ENCODE measurements around the gene GALNT4. TPM values are rescaled to one million over a fixed set of nuclear protein-coding genes. Genes with fewer than 3 reads are reported as not detected.

GALNT4 gene
- total RNA-seq, 1 experiment from 2014 or later = 3.7 TPM

DNA sequence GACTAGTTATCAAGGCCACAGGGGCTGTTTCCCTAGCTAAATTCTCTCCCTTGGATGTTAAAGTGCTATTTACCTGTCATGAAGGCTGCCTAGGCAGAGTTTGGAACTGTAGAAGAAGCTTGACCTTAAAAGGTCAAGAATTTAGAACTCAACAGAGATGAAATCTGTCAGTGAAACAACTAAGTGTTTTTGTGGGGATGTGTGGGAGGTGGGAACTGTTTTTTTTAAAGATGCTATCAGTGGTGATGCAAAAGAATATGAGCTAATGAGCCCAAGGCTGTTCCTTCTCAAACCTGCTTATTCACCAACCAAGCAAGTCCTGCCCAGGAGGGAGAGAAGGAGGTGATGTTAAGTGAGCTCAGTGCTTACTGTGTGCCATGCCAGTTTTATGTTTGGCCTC lies 42.0 kb upstream of the GALNT4 start:
- POLR2A ChIA-PET (ENCODE audit: unreplicated experiment) = interaction anchor here (0.6 to 0.7 kb wide), 2 partner anchors 132 to 141 kb away, joined by 5 read pairs; no protein-coding TSS in a partner anchor
- no peak for DNase-seq
- H3F3A ChIP-seq (ENCODE audit: insufficient read depth, low read depth) = no peaks in the 10 kb centered on the region

DNA sequence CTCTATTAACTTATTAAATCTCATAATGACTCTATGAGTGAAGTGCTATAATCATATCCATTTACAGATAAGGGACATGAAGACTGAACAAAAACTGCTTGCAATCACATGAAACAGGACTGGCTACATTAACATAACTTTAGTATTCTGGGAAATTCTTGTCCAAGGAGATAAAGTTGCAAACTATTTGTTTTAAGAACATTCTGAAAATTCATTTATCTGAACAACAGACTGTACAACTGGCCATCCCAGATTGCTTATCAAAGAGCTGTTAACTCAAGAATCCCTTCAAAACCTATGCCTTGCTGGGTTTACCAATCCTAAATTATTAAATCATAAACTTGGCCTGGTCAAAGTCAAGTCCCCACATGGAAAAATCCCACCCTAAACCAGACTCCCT lies 40.4 kb upstream of the GALNT4 start:
- no peaks in the 10 kb centered on the region for H3F3A ChIP-seq (ENCODE audit: insufficient read depth, low read depth)
- H3K9me3 ChIP-seq (ENCODE audit: insufficient read depth, low read depth) = 0 out of 2 replicates have a peak, but pooled peaks cover 4% of the 10 kb centered on the region
- no peaks in the 10 kb centered on the region for H3K79me2 ChIP-seq (ENCODE audit: low read depth)
- TF ChIP-seq EZH2 (IDR thresholded peaks at IDR 0.05; ENCODE audit: low read depth) = no peak
- TF ChIP-seq, protein P1, sequence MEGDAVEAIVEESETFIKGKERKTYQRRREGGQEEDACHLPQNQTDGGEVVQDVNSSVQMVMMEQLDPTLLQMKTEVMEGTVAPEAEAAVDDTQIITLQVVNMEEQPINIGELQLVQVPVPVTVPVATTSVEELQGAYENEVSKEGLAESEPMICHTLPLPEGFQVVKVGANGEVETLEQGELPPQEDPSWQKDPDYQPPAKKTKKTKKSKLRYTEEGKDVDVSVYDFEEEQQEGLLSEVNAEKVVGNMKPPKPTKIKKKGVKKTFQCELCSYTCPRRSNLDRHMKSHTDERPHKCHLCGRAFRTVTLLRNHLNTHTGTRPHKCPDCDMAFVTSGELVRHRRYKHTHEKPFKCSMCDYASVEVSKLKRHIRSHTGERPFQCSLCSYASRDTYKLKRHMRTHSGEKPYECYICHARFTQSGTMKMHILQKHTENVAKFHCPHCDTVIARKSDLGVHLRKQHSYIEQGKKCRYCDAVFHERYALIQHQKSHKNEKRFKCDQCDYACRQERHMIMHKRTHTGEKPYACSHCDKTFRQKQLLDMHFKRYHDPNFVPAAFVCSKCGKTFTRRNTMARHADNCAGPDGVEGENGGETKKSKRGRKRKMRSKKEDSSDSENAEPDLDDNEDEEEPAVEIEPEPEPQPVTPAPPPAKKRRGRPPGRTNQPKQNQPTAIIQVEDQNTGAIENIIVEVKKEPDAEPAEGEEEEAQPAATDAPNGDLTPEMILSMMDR (conservative IDR thresholded peaks at IDR 0.05) = no peak
- POLR2A ChIA-PET (ENCODE audit: unreplicated experiment) = no interaction called here
- no peak overlapping the region for H3K27ac ChIP-seq
- H3K4me2 ChIP-seq = no peak overlapping the region
- H3K4me1 ChIP-seq (replicated peaks; ENCODE audit: insufficient read depth) = no peaks in the 10 kb centered on the region
- no peaks in the 10 kb centered on the region for H3K27me3 ChIP-seq (ENCODE audit: insufficient read depth, low read depth)
- no peaks in the 10 kb centered on the region for H3K9me2 ChIP-seq (ENCODE audit: insufficient read depth)
- H3K4me3 ChIP-seq = no peak overlapping the region
- BruUV-seq (replicated peaks) = no TSS peak
- no peak overlapping the region for H2AFZ ChIP-seq
- H4K20me1 ChIP-seq (ENCODE audit: insufficient read depth) = no peaks in the 10 kb centered on the region
- DNase-seq = no peak
- CTCF ChIA-PET = no interaction called here
- H3K36me3 ChIP-seq (ENCODE audit: low read depth) = no peaks in the 10 kb centered on the region
- intact Hi-C loops (cut with micrococcal nuclease; ENCODE audit: unreplicated experiment) = no loop called here

More for the DNA sequence above, 42.0 kb upstream of the GALNT4 start:
- H4K20me1 ChIP-seq (ENCODE audit: insufficient read depth) = no peaks in the 10 kb centered on the region
- no peak for TF ChIP-seq EZH2 (IDR thresholded peaks at IDR 0.05; ENCODE audit: low read depth)
- H3K4me3 ChIP-seq = no peak overlapping the region
- no peak overlapping the region for H3K4me2 ChIP-seq
- H3K4me1 ChIP-seq (replicated peaks; ENCODE audit: insufficient read depth) = no peaks in the 10 kb centered on the region
- H3K27ac ChIP-seq = no peak overlapping the region
- H3K36me3 ChIP-seq (ENCODE audit: low read depth) = no peaks in the 10 kb centered on the region
- no peaks in the 10 kb centered on the region for H3K9me2 ChIP-seq (ENCODE audit: insufficient read depth)
- no TSS peak for BruUV-seq (replicated peaks)
- H3K9me3 ChIP-seq (ENCODE audit: insufficient read depth, low read depth) = no peaks in the 10 kb centered on the region
- CTCF ChIA-PET = interaction anchor here (0.5 kb wide), 1 partner anchor 34 kb away, joined by 4 read pairs; no protein-coding TSS in a partner anchor
- H3K79me2 ChIP-seq (ENCODE audit: low read depth) = no peaks in the 10 kb centered on the region
- H2AFZ ChIP-seq = no peak overlapping the region
- intact Hi-C loops (cut with micrococcal nuclease; ENCODE audit: unreplicated experiment) = no loop called here
- no peaks in the 10 kb centered on the region for H3K27me3 ChIP-seq (ENCODE audit: insufficient read depth, low read depth)

DNA sequence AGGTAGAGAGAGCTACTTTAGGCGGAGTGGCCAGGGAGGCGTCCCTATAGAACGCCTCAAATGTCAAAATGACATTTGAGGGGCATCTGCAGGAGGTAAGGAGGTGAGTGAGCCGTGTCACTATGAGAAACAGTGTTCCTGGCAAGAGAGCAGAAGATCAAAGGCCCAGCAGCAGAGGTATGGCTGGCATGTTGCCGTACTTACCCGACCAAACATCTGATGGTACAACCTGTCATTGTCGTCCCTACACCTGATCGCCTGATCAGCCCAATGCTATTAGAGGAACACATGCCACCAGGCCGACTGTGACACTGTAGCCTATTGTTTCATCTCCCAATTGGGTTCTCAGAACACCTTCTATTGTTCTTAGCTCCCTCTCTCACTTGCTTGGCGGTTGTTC lies 35.2 kb upstream of the GALNT4 start:
- H2AFZ ChIP-seq = no peak overlapping the region
- no peaks in the 10 kb centered on the region for H3K36me3 ChIP-seq (ENCODE audit: low read depth)
- H3K9me2 ChIP-seq (ENCODE audit: insufficient read depth) = no peaks in the 10 kb centered on the region
- no peak overlapping the region for H3K4me3 ChIP-seq
- no peaks in the 10 kb centered on the region for H4K20me1 ChIP-seq (ENCODE audit: insufficient read depth)
- 0 out of 2 replicates have a peak, but pooled peaks cover 4% of the 10 kb centered on the region for H3K9me3 ChIP-seq (ENCODE audit: insufficient read depth, low read depth)
- H3K27me3 ChIP-seq (ENCODE audit: insufficient read depth, low read depth) = no peaks in the 10 kb centered on the region
- POLR2A ChIA-PET (ENCODE audit: unreplicated experiment) = no interaction called here
- H3K27ac ChIP-seq = no peak overlapping the region
- H3K79me2 ChIP-seq (ENCODE audit: low read depth) = no peaks in the 10 kb centered on the region
- no peaks in the 10 kb centered on the region for H3F3A ChIP-seq (ENCODE audit: insufficient read depth, low read depth)
- no peak for TF ChIP-seq EZH2 (IDR thresholded peaks at IDR 0.05; ENCODE audit: low read depth)
- TF ChIP-seq, protein P1 (conservative IDR thresholded peaks at IDR 0.05) = no peak
- intact Hi-C loops (cut with micrococcal nuclease; ENCODE audit: unreplicated experiment) = no loop called here
- CTCF ChIA-PET = no interaction called here
- H3K4me2 ChIP-seq = no peak overlapping the region
- no peaks in the 10 kb centered on the region for H3K4me1 ChIP-seq (replicated peaks; ENCODE audit: insufficient read depth)
- no peak for DNase-seq
- BruUV-seq (replicated peaks) = no TSS peak

DNA sequence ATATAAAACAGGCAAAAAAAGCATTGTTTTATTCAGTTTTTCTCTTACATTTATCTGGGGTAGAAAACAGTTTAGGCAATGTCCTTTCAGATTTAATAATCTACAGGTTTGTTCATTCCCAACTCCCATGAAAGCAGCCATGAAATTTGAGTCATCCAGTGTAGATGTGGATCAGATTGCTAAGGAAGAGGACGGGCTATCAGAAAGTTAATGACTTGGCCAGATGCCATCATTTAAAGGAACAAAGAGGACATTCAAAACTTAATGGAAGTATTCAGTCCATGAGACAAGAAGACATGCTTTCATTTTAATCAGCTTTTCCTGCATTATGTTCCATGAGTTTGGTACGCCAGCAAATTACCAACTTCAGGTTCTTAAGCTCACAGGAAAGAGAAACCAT lies 32.4 kb upstream of the GALNT4 start:
- H3K36me3 ChIP-seq (ENCODE audit: low read depth) = no peaks in the 10 kb centered on the region
- no peaks in the 10 kb centered on the region for H3K79me2 ChIP-seq (ENCODE audit: low read depth)
- H3K27ac ChIP-seq = no peak overlapping the region
- no peaks in the 10 kb centered on the region for H4K20me1 ChIP-seq (ENCODE audit: insufficient read depth)
- no peak overlapping the region for H3K4me2 ChIP-seq
- H3K9me3 ChIP-seq (ENCODE audit: insufficient read depth, low read depth) = peaks cover 7% of the 10 kb centered on the region; the same call in 1 of the 2 replicates
- no peak overlapping the region for H2AFZ ChIP-seq
- intact Hi-C loops (cut with micrococcal nuclease; ENCODE audit: unreplicated experiment) = no loop called here
- no peak overlapping the region for H3K4me3 ChIP-seq
- no peaks in the 10 kb centered on the region for H3F3A ChIP-seq (ENCODE audit: insufficient read depth, low read depth)
- no peaks in the 10 kb centered on the region for H3K4me1 ChIP-seq (replicated peaks; ENCODE audit: insufficient read depth)
- no peak for DNase-seq
- H3K9me2 ChIP-seq (ENCODE audit: insufficient read depth) = no peaks in the 10 kb centered on the region
- ChIA-PET POLR2A (ENCODE audit: unreplicated experiment) (no interaction called here), CTCF (no interaction called here)
- BruUV-seq (replicated peaks) = no TSS peak
- no peaks in the 10 kb centered on the region for H3K27me3 ChIP-seq (ENCODE audit: insufficient read depth, low read depth)
- no peak for TF ChIP-seq EZH2 (IDR thresholded peaks at IDR 0.05; ENCODE audit: low read depth)
- TF ChIP-seq, protein P1 (conservative IDR thresholded peaks at IDR 0.05) = no peak
